Activated CD4-positive, alpha-beta T cell treated with anti-CD3 and anti-CD28 coated beads for 1 hour (primary cell): ENCODE results near the gene SRP68.

ENCODE experiments used
- DNase-seq: peaks from one replicate; pipeline ENCODE4 v3.0.0-alpha.2; 2020

SRP68 gene

DNA sequence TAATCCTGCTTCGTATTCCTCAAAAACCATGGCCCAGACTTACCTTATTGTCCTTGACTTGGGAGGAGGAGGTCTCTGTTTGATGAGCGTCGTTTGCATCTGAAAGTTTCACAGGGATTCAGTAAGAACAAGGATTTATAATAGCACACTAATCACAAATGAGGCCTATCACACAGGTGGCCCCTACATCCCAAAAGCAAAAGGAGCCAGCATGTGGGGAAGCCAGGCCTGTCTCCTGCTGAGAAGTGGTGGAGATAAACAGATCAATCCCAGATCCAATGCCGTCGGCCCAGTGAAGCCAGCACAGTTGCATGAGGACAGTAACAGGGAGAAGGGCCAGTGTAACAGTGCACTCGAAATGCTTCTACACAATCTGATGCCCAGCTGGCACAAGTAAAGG lies 31.9 kb downstream of the SRP68 start:
- DNase-seq, result no peak

- no peak for DNase-seq
These were observed 33.2 kb downstream of the SRP68 start for GRCh38 chr17:76039121-76039520.

DNA sequence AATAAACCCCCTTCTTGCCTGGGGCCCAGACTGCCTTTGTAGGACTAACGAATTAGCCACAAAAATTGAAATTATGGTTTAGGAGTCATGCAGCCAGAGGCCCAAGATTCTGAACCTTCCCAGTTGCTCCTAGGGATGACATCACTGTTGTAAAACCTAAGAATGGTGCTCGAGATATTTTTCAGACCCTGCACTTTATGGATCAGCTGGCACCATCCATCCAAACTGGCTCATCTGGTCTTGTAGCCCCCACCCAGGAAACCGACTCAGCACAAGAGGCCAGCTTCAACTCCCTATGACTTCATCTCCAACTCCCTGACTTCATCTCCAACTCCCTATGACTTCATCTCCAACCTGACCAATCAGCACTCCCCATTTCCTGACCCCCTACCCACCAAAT lies 34.3 kb downstream of the SRP68 start:
- no peak for DNase-seq

DNA sequence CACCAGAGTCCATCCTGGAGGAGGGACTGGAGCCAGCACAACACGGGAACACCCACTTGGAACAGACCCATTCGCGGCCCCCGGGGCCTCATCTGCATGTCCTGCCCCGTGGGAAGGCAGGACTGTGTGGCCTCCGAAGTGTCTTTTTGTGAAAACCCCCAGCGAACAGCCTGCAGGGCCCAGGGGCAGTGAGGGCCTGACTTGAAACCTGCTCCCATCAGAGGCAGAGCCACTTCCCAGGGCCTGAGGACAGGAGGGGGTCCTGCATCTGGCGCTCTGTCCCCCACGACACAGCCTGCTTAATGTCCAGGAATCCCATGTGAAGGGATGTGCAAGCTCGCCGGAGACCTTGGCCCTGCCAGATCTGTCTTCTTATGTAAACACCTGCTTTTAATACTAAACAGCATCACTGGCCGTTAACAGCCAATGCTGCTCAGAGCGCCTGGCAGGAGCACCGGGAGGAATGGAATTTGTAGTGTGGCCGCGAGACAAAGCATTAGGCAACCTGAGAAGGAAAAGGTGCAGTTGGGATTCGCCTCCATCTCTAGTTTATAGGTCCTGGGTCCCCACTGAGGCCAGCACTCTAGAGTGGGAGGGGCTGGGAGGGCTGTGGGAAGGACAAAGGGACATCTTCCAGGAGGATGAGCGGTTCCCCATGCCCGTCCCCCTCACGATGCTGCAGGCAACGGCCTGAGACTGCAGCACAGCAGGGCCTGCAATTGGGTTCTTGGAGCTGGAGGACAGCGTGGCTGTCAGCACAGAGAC lies 35.6 kb downstream of the SRP68 start:
- no peak for DNase-seq

DNA sequence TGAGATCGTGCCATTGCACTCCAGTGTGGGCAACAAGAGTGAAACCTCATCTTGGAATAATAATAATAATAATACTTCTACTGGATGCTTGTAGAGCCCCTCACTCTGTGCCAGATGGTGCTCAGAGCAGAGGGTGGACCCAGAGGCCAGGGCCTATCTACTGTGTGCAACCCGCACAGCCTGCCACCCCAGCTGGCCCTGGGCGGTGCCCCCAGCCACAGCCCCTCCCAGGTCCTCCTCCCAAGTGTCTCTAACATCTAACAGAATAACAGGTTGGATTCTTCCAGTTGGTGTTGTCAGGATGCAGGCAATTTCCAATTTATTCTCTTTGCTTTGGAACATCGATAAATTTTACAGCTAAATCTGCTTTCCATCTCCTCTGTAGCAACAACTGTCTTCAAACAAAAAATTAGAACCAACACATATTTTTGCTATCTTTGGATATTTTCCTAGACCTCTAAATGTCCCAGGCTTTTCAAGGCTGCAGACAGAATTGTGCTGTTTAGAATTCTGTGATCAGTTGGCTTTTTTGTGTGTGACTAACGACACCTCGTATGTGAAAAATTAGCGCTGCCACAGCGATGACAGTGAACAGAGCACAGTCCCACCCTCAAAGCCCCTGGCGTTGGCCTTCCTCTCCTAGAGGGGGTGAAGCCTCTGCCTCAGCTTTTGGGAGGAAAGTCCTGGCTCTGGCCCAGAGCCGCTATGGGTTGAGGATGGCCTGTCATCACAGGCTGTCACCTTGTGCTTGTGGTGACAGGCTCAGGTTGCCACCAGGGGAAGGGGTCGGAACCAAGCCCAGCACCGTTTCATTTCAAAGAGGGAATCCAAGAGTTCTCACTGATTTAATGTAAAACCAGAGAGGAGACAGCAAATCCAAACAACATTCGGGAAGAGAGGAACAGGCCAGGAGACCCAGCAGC lies 37.6 kb downstream of the SRP68 start:
- no peak for DNase-seq

GRCh38 chr17:76033139-76033538 lies 39.2 kb downstream of the SRP68 start:
- DNase-seq, result no peak

DNA sequence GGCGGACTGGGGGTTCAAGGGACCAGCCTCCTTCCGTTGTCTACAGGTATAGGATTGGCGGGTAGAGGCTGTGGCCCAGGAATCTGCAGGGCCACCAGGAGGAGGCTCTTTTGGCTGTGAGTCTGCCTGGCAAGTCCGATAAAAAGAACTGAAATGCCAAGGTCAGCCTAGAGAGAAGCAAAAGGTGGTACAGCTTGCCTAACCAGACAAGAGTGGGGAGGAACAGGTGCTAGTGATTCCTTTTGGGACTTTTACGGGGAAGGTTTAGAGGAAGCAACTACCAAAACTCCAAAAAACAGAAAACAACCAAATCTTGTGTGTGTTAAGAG lies 39.6 kb downstream of the SRP68 start:
- DNase-seq, result no peak

DNA sequence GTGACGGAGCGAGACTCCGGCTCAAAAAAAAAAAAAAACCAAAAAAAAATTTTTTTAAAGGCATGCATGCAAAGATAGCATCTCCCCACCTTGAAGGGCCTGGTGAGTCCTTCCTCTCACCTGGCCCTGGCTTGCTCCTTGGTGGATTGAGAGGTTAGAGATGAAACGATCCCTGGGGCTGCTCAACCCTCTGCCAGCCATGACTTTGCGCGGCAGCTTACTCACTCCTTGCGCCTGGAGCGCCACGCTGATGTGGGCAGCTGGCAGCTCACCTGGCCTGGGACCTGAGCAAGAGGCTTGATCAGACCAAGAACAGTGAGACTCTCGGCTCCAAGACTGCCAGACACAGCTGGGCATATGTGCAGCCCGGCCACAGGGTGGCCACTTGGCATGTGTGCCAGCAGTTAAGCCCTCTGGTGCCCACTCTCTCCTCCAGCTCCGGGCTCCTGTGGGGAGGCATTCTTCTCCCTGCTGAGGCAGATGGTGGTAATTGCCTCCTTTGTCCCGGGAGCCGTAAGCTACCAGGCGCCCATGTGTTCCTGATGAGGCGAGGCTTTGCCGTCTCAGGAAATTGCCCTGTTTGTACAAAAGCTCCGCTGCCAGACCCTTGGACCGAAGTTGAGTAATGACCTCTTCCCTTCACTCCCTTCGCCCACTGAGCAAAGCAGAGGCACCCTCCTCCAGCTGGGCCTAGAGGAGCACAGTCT lies 40.1 kb downstream of the SRP68 start:
- no peak for DNase-seq

DNA sequence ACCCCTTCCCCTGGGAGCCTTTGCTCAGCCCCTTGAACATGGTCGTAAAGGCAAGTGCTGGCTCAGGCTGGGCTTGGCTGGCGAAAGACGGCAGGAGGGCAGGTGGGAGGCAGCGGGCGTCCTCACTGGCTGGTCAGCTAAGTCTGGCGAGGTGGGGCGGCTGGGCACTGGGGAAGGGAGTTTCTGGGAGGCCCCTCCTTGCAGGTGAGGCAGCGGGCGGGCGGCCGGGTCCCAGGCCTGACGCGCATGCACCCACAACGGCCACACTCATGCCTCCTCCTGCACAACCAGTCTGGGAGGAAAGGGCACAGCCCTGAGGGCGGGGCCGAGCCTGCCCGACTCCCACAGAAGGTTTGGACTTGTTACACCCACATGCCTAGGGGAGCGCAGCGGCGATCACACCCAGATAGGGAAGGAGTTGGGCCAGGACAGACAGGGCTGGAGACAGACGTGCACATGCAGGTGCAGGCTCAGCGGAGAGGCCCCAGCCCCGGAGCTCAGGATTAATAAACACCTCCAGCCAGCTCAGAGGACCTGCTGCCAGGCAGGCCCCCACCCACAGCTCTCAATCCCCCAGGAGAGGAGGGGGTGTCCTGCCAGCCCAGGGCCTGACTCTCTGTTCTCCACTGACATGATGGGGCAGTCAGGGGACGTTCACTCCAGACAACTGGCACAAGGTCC lies 45.0 kb downstream of the SRP68 start, which contains the start of gene EVPL:
Gene EVPL (minus strand): TSS at position 148 of the 681 bp plus-strand sequence. CDS start 108 bp downstream, at position 40.
- DNase-seq, result no peak

- no peak for DNase-seq
These were observed 45.6 kb downstream of the SRP68 start for GRCh38 chr17:76026714-76027158.

- DNase-seq, result no peak
These were observed 47.0 kb downstream of the SRP68 start for GRCh38 chr17:76025294-76025693.

DNA sequence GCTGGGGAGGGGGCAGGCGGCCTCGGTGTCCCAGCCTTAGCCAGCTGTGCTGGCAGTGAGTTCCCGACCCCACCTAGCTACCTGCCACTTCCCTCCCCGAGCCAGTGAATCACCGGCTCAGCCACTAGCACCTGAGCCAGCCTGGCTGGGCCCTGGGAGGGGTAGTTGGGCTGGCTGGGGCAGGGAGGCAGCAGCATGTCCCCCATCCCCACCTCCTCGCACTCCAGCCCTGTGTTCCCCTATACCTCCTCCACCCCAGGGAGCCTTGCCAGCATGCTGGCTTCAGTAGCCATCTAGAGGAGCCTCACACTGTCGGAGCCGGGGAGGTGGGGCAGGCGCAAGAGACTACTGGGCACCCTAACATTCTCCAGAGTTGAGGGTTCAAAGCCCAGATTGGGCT lies 48.0 kb downstream of the SRP68 start:
- no peak for DNase-seq

- no peak for DNase-seq
These were observed 48.4 kb downstream of the SRP68 start for GRCh38 chr17:76023900-76024237.

DNA sequence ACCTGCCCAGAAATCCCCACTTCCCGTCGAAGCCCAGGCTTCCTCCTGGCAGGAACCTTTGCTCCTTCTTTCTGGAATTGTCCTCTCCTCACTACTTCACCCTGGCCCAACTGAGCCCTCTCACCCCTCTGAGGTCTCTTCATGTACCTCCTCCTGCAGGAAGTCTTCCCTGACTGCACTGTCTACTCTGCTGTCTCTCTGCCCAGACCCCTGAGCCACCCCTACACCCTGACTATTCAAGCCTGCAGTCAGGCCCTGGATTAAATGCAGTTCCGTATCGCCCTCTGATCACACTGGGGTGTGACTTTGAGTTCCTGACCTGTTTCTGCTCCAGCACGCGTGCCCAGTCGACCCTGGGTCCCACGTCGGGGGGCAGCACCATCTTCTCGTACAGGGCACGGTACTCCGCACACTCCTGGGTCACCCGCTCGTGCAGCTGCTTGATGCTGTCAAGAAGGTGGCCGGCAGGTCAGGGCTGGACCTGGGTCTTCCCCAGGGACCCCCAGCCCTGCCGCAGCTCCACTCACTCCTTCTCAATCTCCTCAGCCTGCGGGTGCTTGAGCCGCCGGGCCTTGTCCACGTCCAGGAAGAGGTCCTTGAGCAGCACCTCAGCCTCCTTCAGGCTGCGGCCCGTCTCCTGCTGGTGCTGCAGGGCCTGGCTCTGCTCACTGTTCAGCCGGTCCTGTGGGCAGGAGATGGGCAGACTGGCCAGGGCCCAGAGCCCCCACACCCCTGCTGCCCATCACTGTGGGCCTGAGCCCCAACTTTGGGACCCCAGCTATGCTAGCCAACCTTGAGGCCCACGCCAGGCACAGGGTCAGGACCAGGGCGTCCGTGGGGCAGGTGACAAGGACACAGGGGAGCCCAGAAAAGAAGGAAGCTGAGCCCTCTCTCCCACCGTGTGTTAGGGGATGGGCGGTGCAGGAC lies 49.1 kb downstream of the SRP68 start:
- DNase-seq, result no peak

- DNase-seq, result no peak
These were observed 50.0 kb downstream of the SRP68 start for GRCh38 chr17:76022285-76022684.

GRCh38 chr17:76019833-76020467 lies 52.4 kb downstream of the SRP68 start:
- DNase-seq, result no peak

DNA sequence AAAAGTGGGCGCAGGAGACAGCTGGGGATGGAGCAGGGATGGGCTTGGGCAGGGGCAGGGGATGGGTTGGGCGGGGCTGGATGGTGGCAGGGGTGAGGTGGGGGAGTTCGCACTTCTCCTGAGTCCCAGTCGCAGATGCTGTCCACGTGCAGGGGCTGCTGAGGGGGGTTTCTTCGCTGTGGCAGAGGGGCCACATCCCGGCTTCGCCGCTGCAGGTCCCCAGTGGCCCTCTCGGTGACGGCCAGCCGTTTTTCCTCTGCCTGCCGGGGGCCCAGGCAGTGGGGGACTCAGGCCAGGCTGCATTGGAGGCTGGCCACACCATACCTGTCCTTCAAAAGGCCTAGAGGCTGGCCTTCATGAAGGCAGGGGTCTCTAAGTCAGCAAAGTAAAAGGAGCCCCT lies 53.5 kb downstream of the SRP68 start:
- no peak for DNase-seq

DNA sequence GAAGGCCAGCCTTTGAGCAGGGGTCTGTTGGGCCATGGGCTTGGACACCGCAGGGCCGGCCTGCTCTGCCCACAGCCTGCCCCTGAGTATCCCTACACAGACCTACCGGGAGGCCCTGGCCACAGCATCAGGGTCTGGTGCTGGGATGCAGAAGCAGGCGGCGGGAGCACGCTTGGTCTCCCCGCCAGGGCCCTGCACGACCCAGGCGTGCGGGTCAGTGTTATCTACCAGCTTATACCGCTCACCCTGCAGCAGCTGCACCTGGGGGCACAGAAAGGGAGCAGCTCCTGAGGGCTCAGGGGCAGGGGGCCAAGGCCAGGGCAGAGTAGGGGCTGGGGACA lies 54.0 kb downstream of the SRP68 start:
- DNase-seq, result no peak

GRCh38 chr17:76017481-76018339 lies 54.6 kb downstream of the SRP68 start:
- DNase-seq, result no peak

DNA sequence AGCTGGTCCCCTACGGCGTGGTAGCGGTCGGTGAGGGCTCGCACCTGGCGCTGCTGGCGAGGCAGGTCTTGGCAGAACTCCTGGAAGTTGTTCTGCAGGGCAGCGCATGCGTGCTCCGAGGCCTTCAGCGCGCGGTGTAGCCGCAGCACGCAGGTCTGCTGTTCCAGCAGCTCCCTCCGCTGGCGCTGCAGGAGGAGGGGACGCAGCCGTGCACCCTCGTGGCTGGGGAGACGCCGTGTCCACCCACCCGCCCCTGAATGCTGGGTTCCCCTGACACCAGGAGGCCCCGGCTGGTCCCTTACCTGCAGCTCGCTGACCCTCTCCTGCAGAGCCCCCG lies 57.4 kb downstream of the SRP68 start:
- DNase-seq, result no peak
